Tibial nerve (tissue), 4 donors: ENCODE results near the gene HMCN1. TPM values are rescaled to one million over a fixed set of nuclear protein-coding genes. Genes with fewer than 3 reads are reported as not detected.

Experiments
- DNase-seq, 2 donors: peaks; one replicate each; pipeline ENCODE4 v3.0.0-alpha.2; 2019; ENCODE audit warnings: low spot score in 2 of 2
- H3K27ac ChIP-seq, 4 donors: fragments of 200-600 bp; sonication (generic) in 3 of 4; one replicate each; pipeline ENCODE4 v1.5.1; 2017 to 2019; ENCODE audit warnings: mild to moderate bottlenecking in 1 of 4
- H3K27me3 ChIP-seq, 2 donors: fragments of 200-600 bp; sonication (generic) in 1 of 2; one replicate each; pipeline versions ENCODE4 v1.5.1 to v1.6.0; 2017 to 2019
- H3K36me3 ChIP-seq, 3 donors: fragments of 200-600 bp; sonication (generic); one replicate each; pipeline ENCODE4 v1.5.1; 2018 to 2019
- H3K4me1 ChIP-seq, 4 donors: fragments of 200-600 bp; sonication (generic) in 3 of 4; one replicate each; pipeline ENCODE4 v1.5.1; 2017 to 2019
- H3K4me3 ChIP-seq, 4 donors: fragments of 200-600 bp; sonication (generic) in 3 of 4; one replicate each; pipeline ENCODE4 v1.5.1; 2017 to 2019; ENCODE audit warnings: mild to moderate bottlenecking in 1 of 4, moderate library complexity in 1 of 4
- H3K9me3 ChIP-seq, 4 donors: fragments of 200-600 bp; sonication (generic) in 3 of 4; one replicate each; pipeline ENCODE4 v1.5.1; 2017 to 2019
- CTCF ChIP-seq, 5 experiments: fragments of 200-600 bp in 3 of 5; fragments of 450-650 bp in 2 of 5; sonication (generic) in 3 of 5; IDR thresholded peaks; one replicate each; pipeline ENCODE4 v1.5.1; 2016 to 2019; ENCODE audit warnings: antibody characterized with exemption in 5 of 5, mild to moderate bottlenecking in 3 of 5, moderate library complexity in 2 of 5
- EP300 ChIP-seq, 2 donors: sonication (generic); formaldehyde crosslinking; IDR thresholded peaks; one replicate each; pipeline ENCODE4 v1.6.1; 2017; ENCODE audit warnings: antibody characterized with exemption in 2 of 2, mild to moderate bottlenecking in 1 of 2
- POLR2A ChIP-seq, 2 donors: fragments of 450-650 bp; IDR thresholded peaks; one replicate each; pipeline ENCODE4 v1.6.1; 2017; ENCODE audit warnings: antibody characterized with exemption in 2 of 2, mild to moderate bottlenecking in 2 of 2, moderate library complexity in 2 of 2
- WGBS, 2 donors: methylation state at CpG; one replicate each; pipeline ENCODE4 v1.1.5; 2018; 5-methylcytosine and 5-hydroxymethylcytosine counted together
- total RNA-seq, 4 donors: library from RNA; depleted of rRNA; stranded (reverse); fragments of >200 nt; gene quantifications; one replicate each; pipeline ENCODE4 v1.1.0, GENCODE V29; 2016

Gene HMCN1
- total RNA-seq, 4 donors from 2014 or later: 2.1 to 13.3 (median 3.9) TPM

GRCh38 chr1:186188736-186189135 lies 454.5 kb downstream of the HMCN1 start:
- no peak for DNase-seq
- Histone ChIP-seq H3K9me3 (no peaks in the 10 kb centered on the region), H3K27ac (no peak overlapping the region), H3K4me1 (peaks cover 0 to 11% (median 2%) of the 10 kb centered on the region in 4 donors), H3K36me3 (no peaks in the 10 kb centered on the region), H3K27me3 (no peaks in the 10 kb centered on the region), H3K4me3 (no peak overlapping the region)
- TF ChIP-seq EP300 (IDR thresholded peaks at IDR 0.05): no peak
- TF ChIP-seq POLR2A (IDR thresholded peaks at IDR 0.05): no peak
- TF ChIP-seq CTCF (IDR thresholded peaks at IDR 0.05): no peak
- WGBS, 2 donors: 65 to 71% methylated on average over 2 of the region's 2 CpGs

GRCh38 chr1:186189156-186189555 lies 455.0 kb downstream of the HMCN1 start:
- WGBS, 2 donors: 91 to 93% methylated on average over 3 of the region's 3 CpGs
- TF ChIP-seq CTCF (IDR thresholded peaks at IDR 0.05) (no peak), POLR2A (IDR thresholded peaks at IDR 0.05) (no peak), EP300 (IDR thresholded peaks at IDR 0.05) (no peak)
- Histone ChIP-seq H3K4me1 (peaks cover 0 to 7% (median under 1%) of the 10 kb centered on the region in 4 donors), H3K9me3 (no peaks in the 10 kb centered on the region), H3K27ac (no peak overlapping the region), H3K27me3 (no peaks in the 10 kb centered on the region), H3K4me3 (no peak overlapping the region), H3K36me3 (no peaks in the 10 kb centered on the region)
- no peak for DNase-seq

- TF ChIP-seq CTCF (IDR thresholded peaks at IDR 0.05): no peak
- TF ChIP-seq POLR2A (IDR thresholded peaks at IDR 0.05): no peak
- no peak for TF ChIP-seq EP300 (IDR thresholded peaks at IDR 0.05)
- 76 to 78% methylated on average over 2 of the region's 2 CpGs for WGBS, 2 donors
- H3K27me3 ChIP-seq: no peaks in the 10 kb centered on the region
- no peak for DNase-seq
- H3K27ac ChIP-seq: no peak overlapping the region
- H3K9me3 ChIP-seq: peaks cover 0 to 2% (median 0%) of the 10 kb centered on the region in 4 donors
- no peaks in the 10 kb centered on the region for H3K4me1 ChIP-seq
- H3K4me3 ChIP-seq: no peak overlapping the region
- H3K36me3 ChIP-seq: no peaks in the 10 kb centered on the region
Measured at GRCh38 chr1:186191511-186191910, 457.3 kb downstream of the HMCN1 start.

- Histone ChIP-seq H3K4me1 (no peaks in the 10 kb centered on the region), H3K27me3 (no peaks in the 10 kb centered on the region), H3K4me3 (no peak overlapping the region), H3K27ac (no peak overlapping the region), H3K36me3 (no peaks in the 10 kb centered on the region), H3K9me3 (peaks cover 0 to 2% (median 0%) of the 10 kb centered on the region in 4 donors)
- TF ChIP-seq CTCF (IDR thresholded peaks at IDR 0.05): no peak
- TF ChIP-seq EP300 (IDR thresholded peaks at IDR 0.05): no peak
- no peak for TF ChIP-seq POLR2A (IDR thresholded peaks at IDR 0.05)
- WGBS, 2 donors: 90 to 91% methylated on average over 2 of the region's 2 CpGs
- DNase-seq: no peak
Measured at GRCh38 chr1:186193224-186193623, 459.0 kb downstream of the HMCN1 start.

- Histone ChIP-seq H3K9me3 (peaks cover 0 to 2% (median 0%) of the 10 kb centered on the region in 4 donors), H3K36me3 (no peaks in the 10 kb centered on the region), H3K4me3 (no peak overlapping the region), H3K27ac (no peak overlapping the region), H3K27me3 (no peaks in the 10 kb centered on the region), H3K4me1 (no peaks in the 10 kb centered on the region)
- TF ChIP-seq POLR2A (IDR thresholded peaks at IDR 0.05): no peak
- TF ChIP-seq CTCF (IDR thresholded peaks at IDR 0.05): no peak
- no peak for TF ChIP-seq EP300 (IDR thresholded peaks at IDR 0.05)
- DNase-seq: no peak
- WGBS, 2 donors: 87 to 100% methylated on average over 2 of the region's 2 CpGs
Measured at GRCh38 chr1:186194107-186194756, 460.0 kb downstream of the HMCN1 start.
